GM19467 (cell line): Measurements from ENCODE around the gene FBXL7.

Experiments used
- ATAC-seq: cut with Tn5 transposase; IDR thresholded peaks from one replicate; pipeline ENCODE4 v1.9.1; 2021; ENCODE audit warnings: mild to moderate bottlenecking, moderate library complexity; ENCODE audit not compliant: unreplicated experiment

Gene FBXL7

DNA sequence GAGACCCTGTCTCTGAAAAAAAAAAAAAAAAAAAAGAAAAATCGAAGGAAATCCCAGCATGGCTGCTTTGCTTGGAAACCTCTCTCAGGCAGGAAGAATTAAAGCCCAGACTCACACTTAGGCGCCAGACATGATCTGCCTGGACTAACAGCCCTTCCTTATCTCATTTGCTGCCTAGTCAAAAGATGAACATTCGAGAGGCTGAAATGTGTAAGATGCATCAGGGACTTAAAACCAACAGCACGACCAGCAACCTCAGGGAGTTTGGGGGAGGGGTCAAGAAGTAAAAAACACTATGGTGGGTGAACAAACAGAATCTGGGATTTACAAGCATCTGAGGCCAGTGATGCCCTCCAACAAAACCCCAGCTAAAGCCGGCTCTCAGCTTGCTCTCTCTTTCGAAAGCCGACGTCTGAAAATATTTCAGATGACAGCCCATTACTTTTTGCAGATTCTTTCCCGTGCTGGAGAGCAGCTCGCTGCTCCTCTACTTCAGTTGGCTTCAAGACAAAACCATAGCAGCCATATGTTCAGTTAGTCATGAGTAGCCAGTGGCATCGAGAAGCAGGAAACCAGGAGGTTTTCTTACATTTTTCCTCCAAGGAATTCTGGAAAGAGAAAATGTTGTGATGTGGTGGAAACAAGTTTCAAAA lies 429.8 kb downstream of the FBXL7 start:
- no peak for ATAC-seq

DNA sequence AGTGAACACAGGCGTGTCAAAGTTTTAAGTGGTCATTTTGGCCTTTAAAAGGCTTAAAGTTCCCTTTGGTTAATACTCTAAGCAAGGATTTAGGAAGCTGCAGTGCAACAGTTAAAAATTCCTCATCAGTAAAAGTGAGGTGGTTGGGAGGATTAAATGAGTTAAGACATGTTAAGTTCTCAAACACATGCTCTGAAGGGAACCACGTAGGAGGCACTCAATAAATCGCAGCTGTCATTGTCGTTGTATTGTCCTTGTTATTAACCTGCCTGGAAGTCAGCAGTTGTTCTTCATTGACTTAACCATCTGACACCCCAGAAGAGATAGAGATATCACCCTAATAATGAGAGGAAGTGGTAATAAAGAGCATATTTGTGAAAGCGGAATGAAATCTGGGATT lies 432.1 kb downstream of the FBXL7 start:
- ATAC-seq: no peak

DNA sequence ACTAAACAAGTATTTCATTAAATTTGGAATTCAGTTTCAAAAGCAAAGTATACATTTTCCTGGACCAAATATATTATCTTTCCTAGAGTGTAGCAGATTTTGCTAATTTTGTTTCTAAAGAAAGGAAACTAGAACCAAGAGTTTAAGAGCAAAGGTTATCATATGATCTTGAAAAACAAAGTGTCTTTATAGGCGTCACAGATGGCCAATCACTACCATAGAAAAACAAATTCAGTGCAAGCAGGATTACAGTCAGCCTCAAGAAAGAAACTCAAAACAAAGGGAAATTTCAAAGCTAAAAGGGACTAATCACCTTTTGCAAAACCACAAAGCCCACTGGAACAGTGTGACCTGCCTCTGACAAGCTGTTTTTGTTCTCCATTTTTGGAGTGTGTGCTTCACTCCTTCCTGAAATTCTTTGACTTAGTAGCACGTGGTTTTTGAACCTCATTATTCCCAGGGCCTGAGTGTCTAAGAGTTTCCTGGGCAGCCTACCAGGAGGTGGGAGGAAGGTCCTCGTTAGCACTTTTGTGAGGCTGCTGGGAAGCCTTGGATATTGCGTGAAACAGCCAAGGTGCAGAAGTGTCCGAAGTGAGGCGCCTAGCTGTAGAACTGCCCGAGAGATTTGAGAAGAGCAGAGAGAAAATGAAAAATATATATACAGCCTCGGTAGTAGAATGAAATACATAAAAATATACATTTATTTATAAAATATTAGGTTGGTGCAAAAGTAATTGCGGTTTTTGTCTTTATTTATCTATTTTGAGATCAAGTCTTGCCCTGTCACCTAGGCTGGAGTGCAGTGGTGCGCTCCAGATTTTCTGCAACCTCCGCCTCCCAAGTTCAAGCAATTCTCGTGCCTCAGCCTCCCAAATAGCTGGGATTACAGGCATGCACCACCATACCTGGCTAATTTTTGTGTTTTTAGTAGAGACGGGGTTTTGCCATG lies 433.6 kb downstream of the FBXL7 start:
- no peak for ATAC-seq

DNA sequence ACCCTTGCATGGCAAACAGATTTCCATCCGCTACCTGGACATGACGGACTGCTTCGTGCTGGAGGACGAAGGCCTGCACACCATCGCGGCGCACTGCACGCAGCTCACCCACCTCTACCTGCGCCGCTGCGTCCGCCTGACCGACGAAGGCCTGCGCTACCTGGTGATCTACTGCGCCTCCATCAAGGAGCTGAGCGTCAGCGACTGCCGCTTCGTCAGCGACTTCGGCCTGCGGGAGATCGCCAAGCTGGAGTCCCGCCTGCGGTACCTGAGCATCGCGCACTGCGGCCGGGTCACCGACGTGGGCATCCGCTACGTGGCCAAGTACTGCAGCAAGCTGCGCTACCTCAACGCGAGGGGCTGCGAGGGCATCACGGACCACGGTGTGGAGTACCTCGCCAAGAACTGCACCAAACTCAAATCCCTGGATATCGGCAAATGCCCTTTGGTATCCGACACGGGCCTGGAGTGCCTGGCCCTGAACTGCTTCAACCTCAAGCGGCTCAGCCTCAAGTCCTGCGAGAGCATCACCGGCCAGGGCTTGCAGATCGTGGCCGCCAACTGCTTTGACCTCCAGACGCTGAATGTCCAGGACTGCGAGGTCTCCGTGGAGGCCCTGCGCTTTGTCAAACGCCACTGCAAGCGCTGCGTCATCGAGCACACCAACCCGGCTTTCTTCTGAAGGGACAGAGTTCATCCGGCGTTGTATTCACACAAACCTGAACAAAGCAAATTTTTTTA lies 436.7 kb downstream of the FBXL7 start:
- ATAC-seq: no peak

DNA sequence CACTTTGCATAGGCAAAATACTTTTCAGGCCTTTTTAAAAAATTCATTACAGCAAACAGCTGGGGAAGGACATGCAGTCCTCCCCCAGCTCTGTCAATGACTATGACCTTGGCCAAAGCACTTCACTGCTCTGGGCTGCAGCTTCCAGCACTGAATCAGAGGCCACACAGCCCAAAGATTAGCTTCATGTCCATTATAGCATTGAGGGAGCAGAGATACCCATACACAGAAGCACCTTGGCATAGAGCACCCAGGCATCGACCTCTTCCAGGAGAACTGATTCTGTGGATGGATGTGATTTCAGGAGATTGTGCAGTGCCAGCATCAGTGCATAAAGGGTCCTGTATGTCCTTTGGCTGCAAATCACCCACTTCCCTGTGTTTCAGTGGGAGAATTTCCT lies 437.7 kb downstream of the FBXL7 start:
- ATAC-seq: no peak

DNA sequence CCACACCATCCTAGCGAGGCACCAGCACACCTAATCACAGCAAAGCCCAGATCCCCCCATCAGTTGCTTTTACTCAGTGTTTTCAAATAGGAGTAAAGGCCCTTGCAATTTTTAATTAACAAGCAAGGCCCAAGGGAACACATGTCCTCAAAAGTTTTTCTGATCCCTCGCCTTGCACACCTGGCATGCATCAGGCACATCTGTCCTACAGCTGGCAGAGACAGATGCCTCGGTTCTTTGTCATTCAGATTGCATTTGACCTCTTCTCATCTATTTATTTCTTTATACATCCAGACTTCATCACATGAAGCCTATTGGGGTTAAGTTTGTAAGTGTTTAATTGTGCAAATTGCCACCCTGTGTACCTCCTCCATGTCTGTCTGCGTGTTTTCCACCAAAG lies 438.2 kb downstream of the FBXL7 start:
- no peak for ATAC-seq

DNA sequence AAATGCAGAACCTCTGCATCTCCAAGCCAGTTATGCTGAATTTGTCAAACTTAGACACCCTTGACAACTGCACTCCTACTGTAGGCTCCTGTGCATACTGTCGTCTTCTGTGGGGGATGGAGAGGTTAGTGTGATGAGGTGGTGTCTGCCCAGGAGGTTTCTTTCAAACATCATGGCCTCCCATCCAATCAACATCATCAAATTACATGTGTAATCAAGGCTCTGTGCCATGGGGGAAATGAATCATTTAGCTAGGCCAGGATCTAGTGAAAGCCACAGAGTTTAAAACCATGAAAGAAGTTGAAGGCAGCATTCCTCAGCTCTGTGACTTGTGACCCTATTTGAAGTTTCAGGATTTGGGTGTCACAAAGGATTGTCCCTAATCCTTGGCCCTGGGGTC lies 439.0 kb downstream of the FBXL7 start:
- ATAC-seq: no peak

DNA sequence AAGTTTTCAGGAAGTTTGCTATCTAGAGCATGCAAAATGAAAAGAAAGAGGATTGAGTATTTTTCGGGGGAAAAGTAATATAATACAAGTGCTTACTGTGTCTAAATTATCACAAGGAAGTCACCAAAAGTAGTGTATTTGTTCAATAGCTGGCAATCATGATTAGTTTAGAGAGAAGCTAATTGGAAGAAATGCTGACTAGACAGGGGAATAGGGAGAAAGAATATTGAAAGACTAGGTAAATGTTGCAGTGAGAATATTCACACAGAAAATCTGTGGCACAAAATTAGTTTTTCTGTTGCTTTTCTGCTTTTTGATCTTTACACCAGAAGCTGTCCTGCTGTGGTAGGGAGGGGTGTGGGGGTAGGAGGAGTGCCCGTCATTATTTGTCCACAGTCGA lies 440.9 kb downstream of the FBXL7 start:
- ATAC-seq: no peak

DNA sequence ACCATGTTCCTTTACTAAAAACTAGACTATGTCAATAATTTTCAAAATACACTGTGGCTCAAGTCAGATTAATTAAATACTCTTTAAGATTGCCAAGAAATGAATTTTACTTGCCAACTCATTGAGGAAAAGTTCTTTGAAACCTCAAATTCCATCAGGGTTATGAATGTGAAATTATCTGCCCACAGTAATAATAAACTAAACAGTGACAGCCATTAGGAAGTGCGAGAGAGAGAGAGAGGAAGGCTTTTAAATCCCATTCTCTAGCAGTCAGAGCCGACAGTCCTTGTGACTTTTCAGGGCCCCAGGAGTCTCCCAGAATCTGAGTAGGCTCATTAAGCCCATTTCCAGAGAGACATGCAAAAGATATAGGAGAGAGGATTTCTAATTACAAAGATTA lies 443.5 kb downstream of the FBXL7 start:
- ATAC-seq: no peak

DNA sequence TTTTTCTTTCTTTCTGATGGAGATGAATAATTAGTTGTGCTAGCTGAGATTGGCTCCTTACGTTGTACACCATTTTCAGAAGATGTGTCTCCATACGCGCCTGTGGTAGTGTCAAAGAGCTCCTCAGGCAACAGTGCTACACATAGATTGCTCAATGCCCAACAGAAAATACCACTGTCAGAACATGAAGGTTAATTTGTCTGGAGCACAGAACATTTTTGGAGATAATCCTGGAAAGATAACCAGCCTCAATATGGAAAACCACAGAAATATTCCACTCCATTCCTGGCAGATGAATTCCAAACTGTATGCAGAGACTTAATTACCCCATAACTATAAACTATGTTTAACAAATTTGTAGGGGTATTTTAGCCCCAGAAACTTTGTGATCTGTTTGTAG lies 446.0 kb downstream of the FBXL7 start:
- ATAC-seq: no peak

DNA sequence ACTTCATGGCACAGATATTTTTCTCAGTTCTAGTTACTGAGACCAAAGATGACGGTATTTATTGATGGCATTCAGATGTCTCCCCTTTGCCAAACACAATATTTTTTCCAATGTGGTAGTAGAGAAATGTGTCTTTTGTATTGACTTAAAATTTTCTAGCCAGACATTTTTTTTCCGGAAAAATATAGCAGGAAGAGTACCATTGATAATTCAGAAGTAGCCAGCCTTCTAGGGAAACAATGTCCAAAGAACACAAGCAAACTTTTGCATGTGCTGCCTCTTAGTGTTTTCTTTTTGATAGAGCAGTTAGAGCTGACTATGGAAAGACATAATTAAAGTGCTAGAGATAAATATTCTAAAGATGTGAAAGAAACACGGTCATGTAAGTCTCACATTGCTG lies 448.2 kb downstream of the FBXL7 start:
- ATAC-seq: no peak

DNA sequence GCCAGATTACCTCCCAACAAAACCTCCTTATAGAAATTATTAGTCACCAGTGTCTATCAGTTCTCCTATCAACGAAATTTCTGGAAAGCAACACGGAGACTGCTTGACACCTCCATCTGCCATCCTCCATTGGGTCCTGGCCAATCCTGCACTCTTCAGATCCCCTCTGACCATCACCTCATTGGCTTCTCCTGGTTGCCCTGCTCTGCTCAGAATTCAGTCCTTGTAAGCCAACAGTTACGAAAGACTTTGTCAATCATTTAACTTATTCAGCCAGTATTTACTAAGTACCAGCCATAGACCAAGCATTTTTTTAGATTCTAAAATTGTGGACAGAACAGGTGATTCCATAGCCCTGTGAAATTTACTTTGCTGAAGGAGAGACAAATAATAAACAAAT lies 451.1 kb downstream of the FBXL7 start:
- no peak for ATAC-seq

DNA sequence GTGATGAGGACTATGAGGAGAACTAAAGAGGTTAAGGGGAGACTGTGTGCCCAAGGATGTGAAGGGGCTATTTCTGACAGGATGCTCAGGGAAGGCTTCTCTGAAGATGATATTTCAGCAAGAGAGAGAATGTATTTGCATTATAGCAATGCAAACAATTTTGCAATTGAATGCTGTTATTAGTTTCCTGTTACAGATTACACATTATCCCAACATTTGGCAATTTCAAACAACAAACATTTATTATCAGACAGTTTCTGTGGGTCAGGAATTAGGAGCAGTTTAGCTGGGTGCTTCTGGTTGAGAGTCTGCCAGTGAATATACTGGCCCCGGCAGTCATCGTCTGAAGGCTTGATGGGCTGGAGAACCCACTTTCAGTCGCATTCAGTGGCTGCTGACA lies 451.6 kb downstream of the FBXL7 start:
- no peak for ATAC-seq

DNA sequence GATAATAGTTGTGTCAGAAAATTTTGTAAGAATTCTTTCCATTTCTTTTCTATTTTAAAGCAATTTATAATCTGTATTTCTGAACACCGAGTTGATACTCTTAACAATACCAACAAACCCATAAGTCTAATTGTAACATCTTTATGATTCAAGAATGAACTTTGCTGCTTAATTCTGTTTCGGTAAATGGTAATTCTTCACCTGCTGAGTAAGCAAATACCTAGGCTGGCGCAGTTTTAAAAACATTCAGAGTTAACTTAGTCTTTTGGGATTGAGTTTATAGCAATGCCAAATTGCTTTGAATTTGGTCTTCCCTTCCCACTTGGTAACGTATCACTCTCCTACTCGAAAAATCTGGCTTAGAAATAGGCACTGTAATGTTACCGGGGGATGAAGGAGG lies 456.6 kb downstream of the FBXL7 start:
- no peak for ATAC-seq

DNA sequence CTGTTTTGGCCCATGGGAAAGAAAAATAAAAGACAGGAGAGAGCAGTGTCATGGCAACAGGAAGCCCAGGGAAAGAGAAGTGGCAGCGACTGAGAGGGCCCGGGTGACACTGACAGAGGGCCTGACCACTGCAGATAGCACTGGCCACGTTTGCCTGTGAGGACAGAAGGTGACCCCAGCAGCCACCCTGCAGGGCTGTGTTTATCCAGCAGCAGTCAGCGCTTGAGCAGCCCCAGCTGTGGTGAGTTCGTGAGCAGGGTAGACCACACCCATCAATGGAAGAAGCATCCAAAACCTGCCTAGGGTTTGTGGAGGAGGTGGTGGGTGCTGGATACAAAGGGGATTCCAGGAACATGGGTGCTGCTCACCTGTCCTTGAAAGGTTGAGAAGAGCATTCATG lies 457.1 kb downstream of the FBXL7 start:
- no peak for ATAC-seq

DNA sequence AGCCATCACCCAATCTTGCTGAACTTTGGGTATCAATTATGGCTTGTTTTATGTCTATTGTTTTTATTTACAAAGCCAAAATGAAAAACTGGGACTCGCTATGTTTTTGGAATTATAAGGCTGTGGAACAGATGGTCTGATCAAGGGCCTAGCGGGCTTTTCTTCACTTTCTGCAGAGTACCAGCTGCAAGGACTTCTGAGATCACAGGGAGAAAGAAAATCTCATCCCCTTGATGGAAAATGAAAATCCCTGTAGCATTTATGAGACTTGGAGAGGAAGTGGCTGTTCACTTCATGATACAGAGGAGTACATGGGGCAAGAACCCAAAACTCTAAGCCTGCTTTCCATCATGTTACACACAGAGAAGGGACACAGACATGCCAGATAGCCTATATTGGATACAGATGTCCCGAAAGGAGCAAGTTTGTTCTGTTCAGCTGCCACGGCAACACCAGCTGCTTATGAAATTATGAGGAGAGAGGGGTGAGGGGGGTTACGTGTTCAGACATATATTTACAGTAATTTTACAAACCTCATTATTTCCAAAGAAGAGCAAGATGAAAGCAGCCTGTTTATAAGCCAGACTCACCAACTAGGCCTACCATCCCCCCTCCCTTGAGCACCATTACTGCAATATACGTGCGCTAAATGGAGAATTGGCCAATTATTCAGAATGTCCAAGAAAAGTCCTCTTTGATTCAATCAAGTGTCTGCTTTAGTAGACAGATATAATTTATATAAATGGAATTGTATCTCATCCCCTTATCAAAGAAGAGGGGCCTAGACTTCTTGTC lies 459.6 kb downstream of the FBXL7 start:
- no peak for ATAC-seq

DNA sequence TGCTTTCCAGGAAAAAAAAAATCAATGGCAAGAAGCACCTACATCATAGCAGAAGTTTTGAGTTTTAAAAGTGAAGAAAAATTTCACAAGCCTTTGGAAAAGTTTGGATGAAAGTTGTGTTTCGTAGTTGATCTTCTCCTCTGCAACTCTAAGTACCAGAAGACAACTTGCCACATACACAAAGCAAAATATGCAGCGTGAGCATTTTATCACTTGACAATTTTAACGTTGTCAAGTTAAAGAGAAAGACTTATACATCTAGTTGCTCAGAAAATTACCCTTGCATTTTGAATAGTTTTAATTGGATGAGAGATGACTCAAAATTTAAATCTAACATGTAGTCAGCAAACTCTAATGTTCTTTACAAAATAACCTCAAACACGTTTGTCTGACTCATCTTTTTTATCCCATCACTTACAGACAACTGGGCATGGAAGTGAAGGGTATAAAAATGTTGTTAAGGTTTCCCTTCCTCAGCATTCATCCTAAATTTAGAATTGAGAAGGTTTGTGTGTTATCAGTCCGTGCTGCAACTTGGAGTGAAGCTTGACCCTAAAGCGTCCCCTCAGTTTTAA lies 466.2 kb downstream of the FBXL7 start:
- ATAC-seq: no peak

DNA sequence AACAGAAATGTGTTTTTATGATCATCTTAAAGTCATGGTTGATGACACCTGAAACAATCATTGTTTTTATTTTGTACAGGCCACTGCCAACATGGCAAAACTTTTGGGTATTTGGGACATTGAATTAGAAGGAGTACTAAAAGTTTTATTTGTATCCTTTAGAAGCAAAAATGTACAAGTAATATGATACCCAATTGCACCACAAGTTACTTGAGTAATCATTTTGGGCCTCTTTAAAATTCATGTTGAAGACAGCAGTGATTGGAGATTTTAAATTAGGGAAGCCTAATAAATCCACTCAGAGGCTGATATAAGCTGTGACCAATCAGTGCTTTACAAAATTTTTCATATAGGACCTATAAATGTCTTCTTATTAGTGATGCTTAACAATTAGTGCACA lies 466.7 kb downstream of the FBXL7 start:
- no peak for ATAC-seq

DNA sequence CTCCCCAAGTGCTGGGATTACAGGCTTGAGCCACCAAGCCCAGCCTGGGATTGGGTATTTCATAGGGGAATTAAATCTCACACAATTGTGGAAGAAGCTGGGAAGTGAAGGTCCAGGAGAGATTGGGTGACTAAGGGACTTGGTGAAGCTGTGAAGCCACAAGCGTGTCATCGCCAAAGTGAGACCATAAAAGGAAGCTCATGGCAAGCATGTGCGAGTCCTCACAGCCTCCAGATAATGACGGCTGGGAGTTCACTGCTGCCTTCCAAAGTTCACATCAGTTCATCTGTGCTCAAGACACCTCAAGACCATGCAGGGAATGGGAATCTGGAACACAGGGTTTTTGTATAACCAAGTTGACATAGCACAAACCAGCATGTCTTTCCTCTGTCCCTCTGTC lies 469.0 kb downstream of the FBXL7 start:
- ATAC-seq: no peak

DNA sequence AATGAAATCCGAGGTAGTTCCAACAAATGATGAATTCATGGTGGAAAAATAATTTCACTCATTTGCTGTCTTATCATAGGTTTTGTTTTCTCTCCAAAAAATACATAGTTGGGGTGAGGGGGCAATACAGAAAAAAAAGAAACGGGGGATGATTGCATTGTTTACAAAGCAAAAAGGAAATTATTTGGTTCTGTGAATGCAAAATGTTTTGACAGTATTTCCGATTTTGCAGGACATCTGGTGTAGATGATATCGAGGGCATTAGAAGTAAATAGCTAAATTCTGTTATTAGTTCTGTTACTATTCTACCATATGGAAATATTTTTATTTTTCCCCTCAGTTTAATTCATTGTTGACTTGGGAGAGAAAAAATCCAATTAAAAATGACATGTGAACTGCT lies 477.9 kb downstream of the FBXL7 start:
- no peak for ATAC-seq

DNA sequence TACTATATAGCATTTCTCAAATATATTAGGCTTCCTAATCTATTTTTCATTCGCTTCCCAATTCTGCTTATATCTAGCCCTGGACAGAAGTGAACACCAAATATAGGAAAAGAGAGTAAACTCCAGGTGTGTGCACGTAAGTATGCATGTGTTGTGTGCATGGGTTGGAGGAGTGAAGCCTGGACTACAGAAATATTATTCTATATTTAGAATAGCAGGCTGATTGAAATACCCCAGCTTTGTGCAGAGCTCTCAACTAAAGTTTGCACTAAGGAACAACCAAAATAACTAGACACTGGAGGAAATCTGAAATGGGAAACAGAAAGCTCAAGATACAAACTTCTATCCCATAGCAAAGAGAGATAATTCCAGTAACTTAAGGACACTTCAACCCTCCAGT lies 480.9 kb downstream of the FBXL7 start:
- no peak for ATAC-seq
